NB4 (cell line): ENCODE data around the gene CRLF1.

Experiments used
- DNase-seq: peaks from one replicate; pipeline ENCODE4 v3.0.0; 2010; ENCODE audit warnings: low read depth
- H3K4me3 ChIP-seq: one replicate; pipeline ENCODE4 v1.5.1; 2011; ENCODE audit warnings: mild to moderate bottlenecking, low read depth, low read length, moderate library complexity
- MYC ChIP-seq: IDR thresholded peaks from 2 replicates; pipeline ENCODE4 v1.6.1; 2011; ENCODE audit warnings: low read depth, low read length
- POLR2A ChIP-seq: IDR thresholded peaks from 2 replicates; pipeline ENCODE4 v1.6.1; 2011; ENCODE audit warnings: mild to moderate bottlenecking; ENCODE audit not compliant: insufficient read length; ENCODE audit errors: extremely low read depth
- TF ChIP-seq, protein P1 (sequence below): IDR thresholded peaks from 2 replicates; pipeline ENCODE4 v1.6.1; 2011; ENCODE audit warnings: low read depth, low read length
- TF ChIP-seq, protein P2 (sequence below): IDR thresholded peaks from one replicate; pipeline ENCODE4 v1.5.1; 2012; ENCODE audit warnings: low read depth, low read length

CRLF1 gene, protein sequence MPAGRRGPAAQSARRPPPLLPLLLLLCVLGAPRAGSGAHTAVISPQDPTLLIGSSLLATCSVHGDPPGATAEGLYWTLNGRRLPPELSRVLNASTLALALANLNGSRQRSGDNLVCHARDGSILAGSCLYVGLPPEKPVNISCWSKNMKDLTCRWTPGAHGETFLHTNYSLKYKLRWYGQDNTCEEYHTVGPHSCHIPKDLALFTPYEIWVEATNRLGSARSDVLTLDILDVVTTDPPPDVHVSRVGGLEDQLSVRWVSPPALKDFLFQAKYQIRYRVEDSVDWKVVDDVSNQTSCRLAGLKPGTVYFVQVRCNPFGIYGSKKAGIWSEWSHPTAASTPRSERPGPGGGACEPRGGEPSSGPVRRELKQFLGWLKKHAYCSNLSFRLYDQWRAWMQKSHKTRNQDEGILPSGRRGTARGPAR

DNA sequence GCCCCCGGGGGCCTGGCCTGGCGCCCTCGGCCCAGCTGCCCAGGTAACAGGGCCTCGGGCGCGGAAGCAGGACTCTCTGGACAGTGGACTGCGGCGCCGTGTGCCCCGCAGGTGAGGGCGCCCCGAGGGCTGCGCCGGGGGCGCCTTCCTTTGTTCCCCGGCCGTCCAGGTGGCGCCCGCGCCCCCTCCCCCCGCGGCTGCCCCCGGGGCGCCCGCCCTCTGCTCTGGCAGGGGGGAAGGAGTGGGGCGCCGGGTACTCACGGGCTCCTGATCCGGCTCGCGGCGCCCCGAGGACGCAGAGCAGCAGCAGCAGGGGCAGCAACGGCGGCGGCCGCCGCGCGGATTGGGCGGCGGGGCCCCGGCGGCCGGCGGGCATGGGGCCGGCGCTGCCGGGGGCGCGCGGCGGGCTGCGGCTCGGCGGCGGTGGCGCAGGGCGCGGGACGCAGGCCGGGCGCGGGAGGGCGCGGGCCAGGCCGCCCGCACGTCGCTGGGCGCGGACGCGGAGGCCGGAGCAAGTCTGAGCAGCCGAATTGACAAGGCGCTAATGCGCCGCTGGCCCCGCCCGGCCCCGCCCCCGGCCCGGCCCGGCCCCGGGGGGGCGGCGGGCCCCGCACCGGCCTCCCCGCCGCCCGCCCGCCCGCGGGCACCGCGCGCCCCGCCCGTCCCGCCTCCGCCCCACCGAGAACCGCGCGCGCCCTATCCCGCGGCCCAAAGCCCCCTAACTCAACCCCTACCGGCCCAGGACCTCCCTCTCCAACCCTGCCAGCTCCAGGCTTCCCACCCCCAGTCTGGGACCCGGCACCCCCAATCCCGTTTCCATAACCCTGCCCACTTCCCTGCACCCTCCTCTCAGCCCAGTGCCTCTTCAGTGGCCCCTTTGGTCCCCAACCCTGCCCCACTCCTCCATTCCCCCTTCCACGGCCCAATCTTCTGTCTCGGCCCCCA lies at the start of gene CRLF1:
CRLF1 (minus strand) TSS at position 519 of the 945 bp plus-strand sequence; CDS start at position 376, 143 bp downstream.
- TF ChIP-seq POLR2A (no peak), MYC (no peak)
- TF ChIP-seq, protein P1, sequence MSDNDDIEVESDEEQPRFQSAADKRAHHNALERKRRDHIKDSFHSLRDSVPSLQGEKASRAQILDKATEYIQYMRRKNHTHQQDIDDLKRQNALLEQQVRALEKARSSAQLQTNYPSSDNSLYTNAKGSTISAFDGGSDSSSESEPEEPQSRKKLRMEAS = no peak
- TF ChIP-seq, protein P2, sequence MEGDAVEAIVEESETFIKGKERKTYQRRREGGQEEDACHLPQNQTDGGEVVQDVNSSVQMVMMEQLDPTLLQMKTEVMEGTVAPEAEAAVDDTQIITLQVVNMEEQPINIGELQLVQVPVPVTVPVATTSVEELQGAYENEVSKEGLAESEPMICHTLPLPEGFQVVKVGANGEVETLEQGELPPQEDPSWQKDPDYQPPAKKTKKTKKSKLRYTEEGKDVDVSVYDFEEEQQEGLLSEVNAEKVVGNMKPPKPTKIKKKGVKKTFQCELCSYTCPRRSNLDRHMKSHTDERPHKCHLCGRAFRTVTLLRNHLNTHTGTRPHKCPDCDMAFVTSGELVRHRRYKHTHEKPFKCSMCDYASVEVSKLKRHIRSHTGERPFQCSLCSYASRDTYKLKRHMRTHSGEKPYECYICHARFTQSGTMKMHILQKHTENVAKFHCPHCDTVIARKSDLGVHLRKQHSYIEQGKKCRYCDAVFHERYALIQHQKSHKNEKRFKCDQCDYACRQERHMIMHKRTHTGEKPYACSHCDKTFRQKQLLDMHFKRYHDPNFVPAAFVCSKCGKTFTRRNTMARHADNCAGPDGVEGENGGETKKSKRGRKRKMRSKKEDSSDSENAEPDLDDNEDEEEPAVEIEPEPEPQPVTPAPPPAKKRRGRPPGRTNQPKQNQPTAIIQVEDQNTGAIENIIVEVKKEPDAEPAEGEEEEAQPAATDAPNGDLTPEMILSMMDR = no peak
- no peak within 1 kb of the TSS for H3K4me3 ChIP-seq
- no peak for DNase-seq

DNA sequence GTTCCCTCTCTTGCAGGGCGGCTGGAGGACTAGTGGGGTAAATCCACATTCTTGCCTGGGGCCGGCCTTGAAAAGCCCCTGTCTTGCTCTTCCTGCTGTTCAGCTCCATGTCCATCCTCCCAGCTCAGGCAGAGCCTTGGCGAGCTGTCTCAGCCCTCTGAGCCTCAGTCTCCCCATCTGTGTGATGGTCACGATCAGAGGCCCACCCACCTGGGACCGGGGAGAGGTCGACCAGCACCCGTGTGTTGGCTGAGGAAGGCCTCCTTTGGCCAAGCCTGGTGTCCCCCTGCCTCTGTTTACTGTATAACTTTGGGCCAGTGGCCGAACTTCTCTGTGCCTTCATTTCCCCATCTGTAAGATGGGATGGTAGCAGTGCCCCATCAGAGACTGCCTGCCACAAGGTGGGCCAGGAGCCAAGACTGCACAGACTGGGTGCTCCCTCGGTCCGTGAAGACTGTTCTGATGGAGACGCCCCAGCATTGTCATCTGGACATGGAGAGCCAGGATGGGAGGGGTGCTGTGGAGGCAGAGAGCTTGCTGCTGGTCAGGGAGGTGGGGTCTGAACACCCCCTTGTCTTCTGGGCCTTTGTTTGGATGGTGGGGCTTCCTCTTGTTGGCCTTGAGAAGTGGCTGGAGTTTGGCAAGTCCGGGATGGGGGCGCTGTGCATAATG lies 48.7 kb upstream of the CRLF1 start:
- DNase-seq = no peak
- TF ChIP-seq, protein P1 = no peak
- TF ChIP-seq, protein P2 = no peak
- TF ChIP-seq MYC = no peak

DNA sequence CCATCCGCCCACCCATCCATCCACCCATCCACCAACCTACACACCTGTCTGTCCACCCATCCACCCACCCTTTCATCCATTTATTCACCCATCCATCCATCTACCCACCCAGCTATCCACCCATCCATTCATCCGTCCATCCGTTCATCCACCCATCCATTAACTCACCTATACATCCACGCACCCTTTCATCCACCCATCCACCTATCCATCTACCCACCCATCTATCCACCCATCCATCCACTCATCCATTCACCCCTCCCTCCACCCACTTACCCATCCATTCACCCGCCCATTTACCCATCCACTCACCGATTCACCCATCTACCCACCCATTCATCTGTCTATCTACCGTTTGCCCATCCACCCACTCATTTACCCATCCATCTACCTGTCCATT lies 47.9 kb upstream of the CRLF1 start:
- no peak overlapping the region for H3K4me3 ChIP-seq
- no peak for DNase-seq
- TF ChIP-seq, protein P2 = no peak
- TF ChIP-seq, protein P1 = no peak
- TF ChIP-seq MYC = no peak
- TF ChIP-seq POLR2A = no peak

More for the DNA sequence above, 48.7 kb upstream of the CRLF1 start:
- no peak overlapping the region for H3K4me3 ChIP-seq

DNA sequence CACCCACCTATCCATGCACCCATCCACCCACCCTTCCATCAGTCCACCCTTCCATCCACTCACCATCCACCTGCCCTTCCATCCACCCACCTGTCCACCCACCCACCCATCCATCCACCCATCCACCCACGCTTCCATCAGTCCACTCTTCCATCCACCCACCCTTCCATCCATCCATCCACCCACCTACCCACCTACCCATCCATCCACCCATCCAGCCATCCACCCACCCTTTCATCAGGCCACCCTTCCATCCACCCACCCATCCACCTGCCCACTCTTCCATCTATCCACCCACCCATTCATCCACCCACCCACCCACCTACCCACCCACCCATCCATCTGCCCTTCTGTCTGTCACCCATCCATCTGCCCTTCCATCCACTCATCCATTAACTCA lies 47.3 kb upstream of the CRLF1 start:
- no peak for DNase-seq
- TF ChIP-seq POLR2A (no peak), MYC (no peak)
- TF ChIP-seq, protein P1 = no peak

DNA sequence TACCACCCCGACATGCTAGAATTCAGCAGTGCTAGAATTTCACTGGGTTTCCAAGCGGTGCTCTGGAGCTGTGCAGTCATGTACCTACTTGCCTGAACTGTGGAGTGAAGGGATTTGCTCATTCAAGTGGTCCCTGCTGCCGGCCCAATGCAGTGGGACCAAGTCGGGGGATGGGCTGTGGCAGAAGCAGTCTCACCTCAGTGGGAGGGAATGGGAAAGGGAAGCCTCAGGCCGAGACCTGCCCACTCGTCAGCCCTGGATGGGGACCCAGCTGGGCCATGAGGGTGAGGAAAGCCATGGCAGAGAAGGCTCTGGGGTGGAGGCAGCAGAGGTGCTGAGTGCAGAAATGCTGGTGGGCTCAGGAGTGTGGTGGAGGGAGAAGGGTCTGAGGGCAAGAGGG lies 45.1 kb upstream of the CRLF1 start:
- TF ChIP-seq, protein P2 = no peak
- no peak overlapping the region for H3K4me3 ChIP-seq
- no peak for DNase-seq

More for the DNA sequence above, 47.3 kb upstream of the CRLF1 start:
- H3K4me3 ChIP-seq = no peak overlapping the region

DNA sequence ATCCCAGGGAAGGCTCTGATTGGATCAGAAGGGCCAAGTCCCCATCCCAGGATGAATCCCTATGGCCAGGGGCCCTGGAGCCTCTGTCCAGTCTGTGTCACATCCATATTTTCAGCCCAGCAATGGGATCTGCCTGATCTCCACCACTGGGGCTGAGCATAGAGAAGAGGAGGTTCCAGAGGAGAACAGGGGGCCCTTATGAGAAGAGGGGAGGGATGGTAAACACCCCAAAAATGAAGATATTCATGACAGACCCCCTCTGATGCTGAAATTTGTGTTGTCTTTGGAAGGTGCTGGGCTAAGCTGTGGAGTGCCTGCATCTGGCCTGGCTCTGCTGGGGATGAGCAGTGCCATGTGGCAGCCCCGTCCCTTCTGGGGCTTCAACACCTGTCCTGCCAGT lies 44.7 kb upstream of the CRLF1 start:
- TF ChIP-seq POLR2A (no peak), MYC (no peak)
- TF ChIP-seq, protein P2 = no peak
- TF ChIP-seq, protein P1 = no peak

More for the DNA sequence above, 44.7 kb upstream of the CRLF1 start:
- H3K4me3 ChIP-seq = no peak overlapping the region
- DNase-seq = no peak
